Measurements from ENCODE around the gene DISC1. TPM values are rescaled to one million over a fixed set of nuclear protein-coding genes. Genes with fewer than 3 reads are reported as not detected.

The DISC1 gene
- total and polyA plus RNA-seq, 2 experiments from 2014 or later, result 0.43 to 1.2 TPM

GRCh38 chr1:231856894-231857293, 230.3 kb downstream of the DISC1 start:
- H2AFZ ChIP-seq, result no peak overlapping the region
- H3K4me1 ChIP-seq (ENCODE audit: insufficient read depth), result peaks cover 5% of the 10 kb centered on the region
- H3K27me3 ChIP-seq (replicated peaks; ENCODE audit: insufficient read depth), result no peaks in the 10 kb centered on the region
- H3K4me3 ChIP-seq, result no peak overlapping the region
- 98 to 100% methylated on average over 4 of the region's 4 CpGs for WGBS, 2 experiments (ENCODE audit: low coverage in 1 of 2, low lambda C conversion rate in 2 of 2, missing lambda C conversion rate in 2 of 2)
- H3K4me2 ChIP-seq (ENCODE audit: unreplicated experiment), result no peak overlapping the region
- H3K36me3 ChIP-seq (ENCODE audit: low read depth), result no peaks in the 10 kb centered on the region
- in situ Hi-C loops (cut with MboI), result no loop called here
- H4K20me1 ChIP-seq (ENCODE audit: insufficient read depth), result no peaks in the 10 kb centered on the region
- TF ChIP-seq EZH2phosphoT487 (IDR thresholded peaks at IDR 0.05; ENCODE audit: insufficient read depth, low read depth), result no peak
- no peak for TF ChIP-seq EZH2 (IDR thresholded peaks at IDR 0.05; ENCODE audit: insufficient read depth, poor library complexity, severe bottlenecking)
- H3K9me2 ChIP-seq (ENCODE audit: insufficient read depth), result no peaks in the 10 kb centered on the region
- H3K9ac ChIP-seq, result no peak overlapping the region
- no peak overlapping the region for H3K27ac ChIP-seq
- DNase-seq, result no peak
- peaks cover 5% of the 10 kb centered on the region for H3F3A ChIP-seq (ENCODE audit: insufficient read depth)
- H3K79me2 ChIP-seq (ENCODE audit: insufficient read depth), result no peaks in the 10 kb centered on the region
- H3K9me3 ChIP-seq (ENCODE audit: low read depth), result no peaks in the 10 kb centered on the region

GRCh38 chr1:231857609-231858135, 231.1 kb downstream of the DISC1 start:
- H3F3A ChIP-seq (ENCODE audit: insufficient read depth), result peaks cover 13% of the 10 kb centered on the region
- H4K20me1 ChIP-seq (ENCODE audit: insufficient read depth), result no peaks in the 10 kb centered on the region
- H3K4me3 ChIP-seq, result no peak overlapping the region
- no peak for DNase-seq
- no peaks in the 10 kb centered on the region for H3K9me3 ChIP-seq (ENCODE audit: low read depth)
- no peak for TF ChIP-seq EZH2 (IDR thresholded peaks at IDR 0.05; ENCODE audit: insufficient read depth, poor library complexity, severe bottlenecking)
- no peak for TF ChIP-seq EZH2phosphoT487 (IDR thresholded peaks at IDR 0.05; ENCODE audit: insufficient read depth, low read depth)
- no peak overlapping the region for H3K9ac ChIP-seq
- H3K27me3 ChIP-seq (replicated peaks; ENCODE audit: insufficient read depth), result no peaks in the 10 kb centered on the region
- WGBS, 2 experiments (ENCODE audit: low coverage in 1 of 2, low lambda C conversion rate in 2 of 2, missing lambda C conversion rate in 2 of 2), result 89 to 93% methylated on average over 8 of the region's 8 CpGs
- in situ Hi-C loops (cut with MboI), result no loop called here
- H3K4me2 ChIP-seq (ENCODE audit: unreplicated experiment), result no peak overlapping the region
- H3K27ac ChIP-seq, result no peak overlapping the region
- H3K9me2 ChIP-seq (ENCODE audit: insufficient read depth), result no peaks in the 10 kb centered on the region
- H3K79me2 ChIP-seq (ENCODE audit: insufficient read depth), result no peaks in the 10 kb centered on the region
- no peak overlapping the region for H2AFZ ChIP-seq
- peaks cover 13% of the 10 kb centered on the region for H3K4me1 ChIP-seq (ENCODE audit: insufficient read depth)
- no peaks in the 10 kb centered on the region for H3K36me3 ChIP-seq (ENCODE audit: low read depth)

- Histone ChIP-seq H3K9me3 (ENCODE audit: low read depth) (no peaks in the 10 kb centered on the region), H3F3A (ENCODE audit: insufficient read depth) (peaks cover 14% of the 10 kb centered on the region), H3K4me3 (no peak overlapping the region), H3K27ac (no peak overlapping the region), H3K9ac (no peak overlapping the region), H4K20me1 (ENCODE audit: insufficient read depth) (no peaks in the 10 kb centered on the region), H3K79me2 (ENCODE audit: insufficient read depth) (no peaks in the 10 kb centered on the region), H3K9me2 (ENCODE audit: insufficient read depth) (no peaks in the 10 kb centered on the region), H3K4me2 (ENCODE audit: unreplicated experiment) (no peak overlapping the region), H2AFZ (no peak overlapping the region), H3K4me1 (ENCODE audit: insufficient read depth) (peaks cover 14% of the 10 kb centered on the region), H3K36me3 (ENCODE audit: low read depth) (no peaks in the 10 kb centered on the region), H3K27me3 (replicated peaks; ENCODE audit: insufficient read depth) (no peaks in the 10 kb centered on the region)
- 61 to 62% methylated on average over 5 of the region's 5 CpGs for WGBS, 2 experiments (ENCODE audit: low coverage in 1 of 2, low lambda C conversion rate in 2 of 2, missing lambda C conversion rate in 2 of 2)
- in situ Hi-C loops (cut with MboI), result no loop called here
- no peak for TF ChIP-seq EZH2 (IDR thresholded peaks at IDR 0.05; ENCODE audit: insufficient read depth, poor library complexity, severe bottlenecking)
- no peak for TF ChIP-seq EZH2phosphoT487 (IDR thresholded peaks at IDR 0.05; ENCODE audit: insufficient read depth, low read depth)
- DNase-seq, result no peak
Observed at GRCh38 chr1:231860221-231861088, 233.9 kb downstream of the DISC1 start.

- no peaks in the 10 kb centered on the region for H3K36me3 ChIP-seq (ENCODE audit: low read depth)
- H3K4me2 ChIP-seq (ENCODE audit: unreplicated experiment), result no peak overlapping the region
- no peaks in the 10 kb centered on the region for H3K79me2 ChIP-seq (ENCODE audit: insufficient read depth)
- in situ Hi-C loops (cut with MboI), result no loop called here
- no peak overlapping the region for H2AFZ ChIP-seq
- H3K9me3 ChIP-seq (ENCODE audit: low read depth), result no peaks in the 10 kb centered on the region
- no peaks in the 10 kb centered on the region for H3K9me2 ChIP-seq (ENCODE audit: insufficient read depth)
- WGBS, 2 experiments (ENCODE audit: low coverage in 1 of 2, low lambda C conversion rate in 2 of 2, missing lambda C conversion rate in 2 of 2), result 49 to 53% methylated on average over 7 of the region's 7 CpGs
- peak overlapping the region; percentile 69 for H3K27ac ChIP-seq
- no peak for TF ChIP-seq EZH2phosphoT487 (IDR thresholded peaks at IDR 0.05; ENCODE audit: insufficient read depth, low read depth)
- TF ChIP-seq EZH2 (IDR thresholded peaks at IDR 0.05; ENCODE audit: insufficient read depth, poor library complexity, severe bottlenecking), result no peak
- no peak overlapping the region for H3K4me3 ChIP-seq
- H3F3A ChIP-seq (ENCODE audit: insufficient read depth), result peaks cover 14% of the 10 kb centered on the region
- no peaks in the 10 kb centered on the region for H3K27me3 ChIP-seq (replicated peaks; ENCODE audit: insufficient read depth)
- peak; percentile 88 for DNase-seq
- H4K20me1 ChIP-seq (ENCODE audit: insufficient read depth), result no peaks in the 10 kb centered on the region
- peak overlapping the region; percentile 33; the same call in 1 of the 2 replicates for H3K9ac ChIP-seq
- H3K4me1 ChIP-seq (ENCODE audit: insufficient read depth), result peaks cover 14% of the 10 kb centered on the region
Observed at GRCh38 chr1:231861541-231862481, 235.2 kb downstream of the DISC1 start.

All from GM23248 (cell line).